MM.1S (cell line): ENCODE measurements around the gene PCDH20.

Experiments
- EZH2 ChIP-seq: fragments of 300-600 bp; sonication (generic); optimal IDR thresholded peaks from 2 replicates; pipeline ENCODE3; 2017; ENCODE audit warnings: low read depth, mild to moderate bottlenecking, antibody characterized with exemption, low read length, mixed read lengths
- EZH2phosphoT487 ChIP-seq: fragments of 300-600 bp; sonication (generic); IDR thresholded peaks from 2 replicates; pipeline ENCODE4 v1.6.1; 2018; ENCODE audit warnings: antibody characterized with exemption, low read length
- TF ChIP-seq, protein P1 (sequence below): fragments of 300-600 bp; sonication (generic); IDR thresholded peaks from 2 replicates; pipeline ENCODE4 v1.5.1; 2016; ENCODE audit warnings: antibody characterized with exemption, low read length, mixed read lengths

DNA sequence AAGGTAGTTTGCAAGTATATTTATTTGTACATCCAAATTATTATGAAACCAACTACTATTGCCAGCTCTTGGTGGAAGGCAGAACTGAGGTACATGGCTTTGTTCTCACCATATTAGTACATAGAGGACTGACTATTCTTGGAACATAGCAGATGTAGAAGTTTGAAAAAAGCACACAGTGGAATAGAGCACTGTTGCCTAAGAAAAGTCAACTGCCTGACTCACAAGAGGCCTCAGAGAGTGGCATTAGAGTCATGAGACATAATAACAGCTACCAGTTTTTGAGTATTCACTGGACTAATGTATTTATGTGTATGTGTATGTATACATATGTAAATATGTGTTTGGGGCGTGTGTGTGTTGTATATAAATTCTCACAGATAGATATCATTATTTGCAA, 8.3 kb upstream of the PCDH20 start:
- TF ChIP-seq, protein P1, sequence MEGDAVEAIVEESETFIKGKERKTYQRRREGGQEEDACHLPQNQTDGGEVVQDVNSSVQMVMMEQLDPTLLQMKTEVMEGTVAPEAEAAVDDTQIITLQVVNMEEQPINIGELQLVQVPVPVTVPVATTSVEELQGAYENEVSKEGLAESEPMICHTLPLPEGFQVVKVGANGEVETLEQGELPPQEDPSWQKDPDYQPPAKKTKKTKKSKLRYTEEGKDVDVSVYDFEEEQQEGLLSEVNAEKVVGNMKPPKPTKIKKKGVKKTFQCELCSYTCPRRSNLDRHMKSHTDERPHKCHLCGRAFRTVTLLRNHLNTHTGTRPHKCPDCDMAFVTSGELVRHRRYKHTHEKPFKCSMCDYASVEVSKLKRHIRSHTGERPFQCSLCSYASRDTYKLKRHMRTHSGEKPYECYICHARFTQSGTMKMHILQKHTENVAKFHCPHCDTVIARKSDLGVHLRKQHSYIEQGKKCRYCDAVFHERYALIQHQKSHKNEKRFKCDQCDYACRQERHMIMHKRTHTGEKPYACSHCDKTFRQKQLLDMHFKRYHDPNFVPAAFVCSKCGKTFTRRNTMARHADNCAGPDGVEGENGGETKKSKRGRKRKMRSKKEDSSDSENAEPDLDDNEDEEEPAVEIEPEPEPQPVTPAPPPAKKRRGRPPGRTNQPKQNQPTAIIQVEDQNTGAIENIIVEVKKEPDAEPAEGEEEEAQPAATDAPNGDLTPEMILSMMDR, result no peak
- no peak for TF ChIP-seq EZH2
- no peak for TF ChIP-seq EZH2phosphoT487
